HG02938 (cell line): ENCODE results near the gene SPATS2.

Experiments
- ATAC-seq: cut with Tn5 transposase; IDR thresholded peaks from one replicate; pipeline ENCODE4 v1.9.1; 2021; ENCODE audit warnings: mild to moderate bottlenecking, moderate library complexity; ENCODE audit not compliant: unreplicated experiment

Gene SPATS2

GRCh38 chr12:49552014-49552413 lies 184.8 kb downstream of the SPATS2 start:
- ATAC-seq, result no peak

DNA sequence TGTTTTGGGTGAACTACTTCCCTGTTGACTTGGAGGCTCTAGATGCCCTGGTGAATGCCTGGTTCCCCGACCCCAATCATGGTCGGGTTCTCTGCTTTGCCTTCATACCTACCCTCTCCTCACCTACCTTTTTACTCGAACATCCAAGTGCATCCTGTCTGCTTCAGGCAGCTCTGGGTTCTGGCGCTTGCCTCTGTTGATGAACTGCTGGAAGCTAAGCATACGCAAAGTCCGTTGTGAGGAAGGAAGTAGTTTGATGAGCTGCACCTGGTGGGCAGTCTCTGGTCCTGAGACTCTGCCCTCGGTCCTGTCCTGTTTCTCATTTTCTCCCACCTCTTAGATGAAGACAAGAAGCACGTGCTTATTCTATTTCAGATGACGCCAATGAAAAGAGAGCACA lies 185.2 kb downstream of the SPATS2 start:
- ATAC-seq, result no peak

GRCh38 chr12:49552899-49553298 lies 185.6 kb downstream of the SPATS2 start:
- no peak for ATAC-seq

- no peak for ATAC-seq
Measured at GRCh38 chr12:49553512-49554088, 186.3 kb downstream of the SPATS2 start.

- no peak for ATAC-seq
Measured at GRCh38 chr12:49554266-49554665, 187.0 kb downstream of the SPATS2 start.

GRCh38 chr12:49555631-49556390 lies 188.5 kb downstream of the SPATS2 start:
- ATAC-seq, result no peak

GRCh38 chr12:49556391-49557186 lies 189.3 kb downstream of the SPATS2 start:
- ATAC-seq, result no peak

GRCh38 chr12:49557187-49557916 lies 190.1 kb downstream of the SPATS2 start:
- ATAC-seq, result no peak

DNA sequence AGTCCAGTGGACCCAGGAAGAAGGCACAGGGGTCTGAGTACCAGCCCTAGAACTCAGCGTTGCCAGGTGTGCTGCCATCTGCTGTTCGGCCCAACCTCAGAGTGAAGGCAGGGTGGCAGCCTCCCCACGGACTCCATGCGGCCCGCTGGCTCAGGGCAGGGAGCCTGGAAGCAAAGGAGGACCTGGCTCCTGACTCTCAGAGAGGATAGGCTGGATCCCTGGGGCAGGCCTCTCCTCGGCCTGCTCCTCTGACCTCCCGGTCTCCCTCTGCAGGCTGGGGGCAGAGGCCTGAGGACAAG lies 190.6 kb downstream of the SPATS2 start:
- no peak for ATAC-seq

DNA sequence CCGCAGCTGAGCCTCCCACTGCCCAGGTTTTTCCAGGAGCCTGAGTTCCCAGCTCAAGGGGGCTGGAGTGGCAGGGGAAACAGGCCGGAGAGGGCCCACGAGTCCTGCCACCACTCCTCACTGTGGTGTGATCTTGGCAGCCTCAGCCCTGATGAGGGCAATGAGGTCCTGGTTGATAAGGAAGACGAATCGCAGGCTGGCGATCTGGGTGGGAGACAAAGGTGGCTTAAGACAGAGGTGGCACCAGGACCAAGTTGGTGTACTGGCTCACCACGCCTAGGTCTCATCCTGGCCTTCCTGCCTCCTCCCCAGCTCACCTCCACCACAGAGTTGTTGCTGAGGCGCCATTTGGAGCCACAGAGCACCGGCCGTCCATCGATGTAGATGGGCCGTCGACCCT lies 191.3 kb downstream of the SPATS2 start:
- no peak for ATAC-seq

DNA sequence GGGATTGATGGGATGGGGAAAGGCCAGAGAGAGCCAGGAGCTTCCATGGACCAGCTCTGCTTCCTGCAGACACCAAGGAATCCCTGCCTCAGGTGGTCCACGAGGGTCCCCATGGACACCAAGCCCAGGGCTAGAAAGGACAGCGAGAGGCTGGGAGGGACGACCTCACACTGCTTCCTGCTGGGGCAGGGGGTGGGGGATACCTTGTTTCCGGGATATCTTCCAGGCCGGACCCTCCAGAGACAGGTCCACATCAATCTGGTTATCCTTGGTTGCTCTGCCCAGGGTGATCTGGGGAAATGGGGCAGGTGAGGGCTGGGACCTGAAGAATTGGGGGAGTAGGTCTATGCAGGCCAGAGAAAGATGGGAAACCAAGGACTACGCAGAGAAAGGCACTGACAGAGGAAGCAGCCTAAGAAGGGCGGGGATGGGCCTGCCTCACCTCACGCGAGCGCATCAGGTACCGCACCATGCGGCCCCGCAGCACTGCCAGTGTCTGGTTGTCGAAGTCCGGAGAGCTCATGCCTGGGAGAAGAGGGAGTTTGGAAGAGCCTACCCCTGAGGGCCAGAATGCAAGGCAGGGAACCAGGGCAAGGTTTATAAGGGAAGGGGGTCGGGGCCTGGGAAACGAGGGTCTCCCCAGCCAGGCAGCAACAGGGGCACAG lies 191.9 kb downstream of the SPATS2 start:
- no peak for ATAC-seq

DNA sequence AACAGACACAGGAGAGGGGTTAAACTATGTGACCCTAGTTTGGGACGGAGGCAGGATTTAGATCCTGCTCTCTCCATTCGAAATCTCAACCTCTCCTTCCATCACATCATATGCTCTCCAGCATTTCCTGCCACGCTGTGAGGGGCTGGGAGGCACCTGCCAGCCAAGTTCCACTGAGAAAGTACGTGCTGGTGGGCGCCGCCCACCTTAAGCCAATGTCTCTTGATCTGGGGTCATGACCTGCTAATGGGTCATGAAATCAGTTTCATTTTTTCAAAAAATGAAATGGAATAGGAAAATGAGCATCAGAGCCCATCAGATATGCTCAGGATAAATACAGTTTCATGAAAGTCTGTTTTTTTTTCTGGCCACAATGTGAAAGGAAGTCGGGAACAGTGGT lies 193.4 kb downstream of the SPATS2 start:
- no peak for ATAC-seq

GRCh38 chr12:49562233-49562632 lies 195.0 kb downstream of the SPATS2 start:
- no peak for ATAC-seq

DNA sequence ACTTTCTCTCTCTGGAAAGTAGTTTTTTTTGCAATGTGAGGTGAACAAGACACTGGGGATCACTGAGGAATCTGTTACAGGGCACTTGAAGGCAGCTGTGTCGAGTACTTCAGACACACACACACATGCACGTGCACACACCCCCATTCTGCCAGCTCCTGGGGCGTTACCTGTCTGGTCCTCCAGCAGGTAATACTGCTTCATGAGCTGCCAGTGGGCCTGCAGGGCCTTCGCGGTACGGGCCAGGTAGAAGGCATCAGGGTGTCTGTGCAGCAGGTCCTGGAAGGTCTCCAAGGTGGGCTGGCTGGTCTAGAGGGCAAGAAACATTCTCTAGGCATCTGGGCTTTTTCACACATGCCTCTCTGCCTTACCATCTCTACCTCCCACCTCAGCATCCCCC lies 195.6 kb downstream of the SPATS2 start:
- no peak for ATAC-seq

DNA sequence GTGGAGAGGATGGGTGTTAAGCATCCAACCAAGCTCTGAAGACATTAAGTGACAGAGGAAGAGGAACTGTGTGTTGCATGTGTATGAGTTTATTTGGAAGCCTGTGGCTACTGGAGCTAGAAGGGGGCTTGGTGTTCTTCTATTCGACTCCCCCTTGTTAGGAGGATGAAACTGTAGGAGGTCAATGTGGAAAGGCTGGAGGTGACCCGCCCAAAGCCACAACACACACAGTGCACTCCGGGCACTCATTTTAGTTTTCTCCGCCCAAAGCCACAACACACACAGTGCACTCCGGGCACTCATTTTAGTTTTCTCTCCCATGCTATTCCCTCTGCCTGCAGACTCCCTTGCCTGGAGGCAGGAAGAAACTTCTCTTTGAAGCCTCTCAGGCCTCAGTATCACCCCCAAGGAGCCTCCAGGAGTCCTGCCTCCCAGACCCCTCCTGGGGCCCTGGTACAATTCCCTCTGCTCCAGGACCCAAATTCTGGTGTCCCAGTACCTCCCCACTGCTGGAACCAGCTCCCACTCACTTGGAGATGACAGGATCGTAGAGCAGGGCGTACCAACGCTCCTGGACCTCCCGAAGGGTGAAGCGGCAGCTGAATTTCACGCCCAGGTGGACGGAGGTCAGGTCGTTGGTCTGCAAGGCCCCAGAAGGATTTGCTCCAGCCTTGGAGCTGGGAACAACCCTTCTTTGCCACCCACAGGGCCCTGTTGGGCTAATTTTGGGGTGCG lies 196.9 kb downstream of the SPATS2 start:
- ATAC-seq, result no peak

DNA sequence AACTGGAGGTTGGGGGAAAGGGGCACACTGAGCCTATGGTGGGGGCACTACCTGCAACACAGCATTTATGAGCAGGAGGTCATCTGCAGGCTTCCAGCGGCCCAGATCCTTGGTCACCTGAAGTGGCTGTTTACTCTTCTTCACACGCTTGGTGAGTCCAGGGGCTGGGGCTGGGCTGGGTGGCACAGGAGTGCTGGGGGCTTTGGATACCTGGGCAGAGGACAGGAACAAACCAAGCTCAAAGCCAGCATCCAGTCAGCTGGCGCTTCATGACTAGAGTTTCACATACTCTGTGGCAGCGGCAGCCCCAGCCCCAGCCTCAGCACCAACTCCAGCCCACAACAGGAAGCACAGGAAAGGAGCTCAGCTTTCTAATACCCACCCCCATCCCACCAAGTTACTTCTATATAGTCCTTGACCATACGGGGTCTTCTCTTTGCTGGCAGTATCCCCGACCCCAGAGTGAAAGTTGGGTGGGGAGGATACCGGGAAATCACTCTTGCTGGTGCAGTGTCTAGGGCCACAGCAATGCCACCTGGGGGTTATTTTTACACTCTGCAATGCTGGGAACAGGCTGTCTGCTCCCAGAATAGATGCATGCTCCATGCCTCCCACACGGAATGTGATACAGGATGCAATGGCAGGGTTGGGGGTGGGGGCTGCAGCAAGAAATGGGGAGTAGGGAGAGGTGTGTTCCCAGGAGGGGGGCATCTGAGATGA lies 197.6 kb downstream of the SPATS2 start:
- ATAC-seq, result no peak

DNA sequence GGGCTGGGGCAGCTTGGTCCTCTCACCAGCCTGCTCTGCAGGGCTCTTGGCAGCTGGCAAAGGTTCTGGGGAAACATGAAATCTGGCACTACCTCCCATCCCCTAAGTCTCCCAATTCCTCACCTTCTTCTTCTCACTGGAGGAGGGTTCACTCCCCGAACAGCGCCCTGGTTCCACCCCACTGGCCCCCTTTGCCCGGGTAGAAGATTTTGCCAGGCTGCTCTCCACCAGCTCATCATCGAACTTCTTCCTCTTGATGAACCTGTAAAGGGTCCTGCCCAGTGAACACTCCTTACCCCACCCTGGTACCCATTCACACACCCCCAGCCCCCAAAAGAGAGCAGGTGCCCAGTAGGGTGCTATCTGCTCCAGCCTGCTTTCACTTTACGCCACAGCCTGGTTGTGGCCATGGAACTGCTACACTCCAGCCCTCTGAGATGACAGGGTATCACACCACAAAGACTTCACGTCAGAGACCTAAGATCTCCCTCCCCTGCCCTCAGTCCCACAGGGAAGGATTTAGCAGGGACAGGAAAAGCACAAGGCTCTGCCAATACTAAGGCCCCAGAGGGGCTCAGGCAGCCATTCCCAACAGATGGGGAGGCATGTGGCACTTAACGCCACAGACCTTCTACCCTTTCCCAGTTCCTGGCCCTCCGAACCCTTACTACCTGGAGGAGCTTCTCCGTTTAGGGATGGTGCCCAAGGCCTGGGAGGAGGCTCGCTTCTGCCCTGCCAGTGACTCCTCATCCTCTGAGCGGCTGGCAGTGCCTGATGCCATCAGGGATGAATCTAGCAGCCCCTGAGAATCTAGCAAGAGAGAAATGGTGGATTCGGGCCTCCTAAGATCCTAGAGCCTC lies 198.4 kb downstream of the SPATS2 start:
- ATAC-seq, result no peak

GRCh38 chr12:49566361-49566760 lies 199.1 kb downstream of the SPATS2 start:
- no peak for ATAC-seq

DNA sequence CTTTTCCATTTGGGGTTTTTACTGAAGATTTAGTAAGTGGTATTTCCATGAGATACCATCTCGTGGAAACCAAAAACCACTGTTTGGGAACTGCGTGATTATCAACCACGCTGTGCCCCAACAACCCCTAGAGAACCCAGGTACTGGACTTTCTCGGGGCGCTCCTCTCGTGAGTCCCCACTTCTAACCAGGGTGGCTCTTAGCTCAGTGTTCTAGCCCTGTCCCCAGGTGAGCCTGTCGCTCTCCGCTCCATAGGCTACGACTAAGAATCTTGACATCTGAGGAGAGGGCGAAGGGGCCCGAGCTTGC lies 200.0 kb downstream of the SPATS2 start:
- ATAC-seq, result no peak
